Nephron progenitor cell (in vitro differentiated cells): ENCODE measurements around the gene PTPN21.

ENCODE experiments used
- DNase-seq: peaks from one replicate; pipeline ENCODE4 v3.0.0; 2021
- H3K27ac Mint-ChIP-seq: 2 replicates; pipeline ENCODE4 v1.8.0; 2021; ENCODE audit warnings: mild to moderate bottlenecking, moderate library complexity, mixed read lengths
- H3K27me3 Mint-ChIP-seq: 2 replicates; pipeline ENCODE4 v1.8.0; 2021; ENCODE audit warnings: mild to moderate bottlenecking, low read depth, mixed read lengths; ENCODE audit not compliant: poor library complexity
- H3K36me3 Mint-ChIP-seq: 2 replicates; pipeline ENCODE4 v1.8.0; 2021; ENCODE audit warnings: low read depth, mixed read lengths
- H3K4me1 Mint-ChIP-seq: 2 replicates; pipeline ENCODE4 v1.8.0; 2021; ENCODE audit warnings: mixed read lengths
- H3K4me3 Mint-ChIP-seq: 2 replicates; pipeline ENCODE4 v1.8.0; 2021; ENCODE audit warnings: mild to moderate bottlenecking, moderate library complexity, mixed read lengths
- H3K9me3 Mint-ChIP-seq: 2 replicates; pipeline ENCODE4 v1.8.0; 2021; ENCODE audit warnings: mild to moderate bottlenecking, moderate library complexity, mixed read lengths
- TF ChIP-seq, protein P1 (sequence below): fragments of 200-600 bp; sonication (generic); IDR thresholded peaks from 2 replicates; pipeline ENCODE4 v1.5.0; 2021; ENCODE audit warnings: antibody characterized with exemption

The PTPN21 gene

DNA sequence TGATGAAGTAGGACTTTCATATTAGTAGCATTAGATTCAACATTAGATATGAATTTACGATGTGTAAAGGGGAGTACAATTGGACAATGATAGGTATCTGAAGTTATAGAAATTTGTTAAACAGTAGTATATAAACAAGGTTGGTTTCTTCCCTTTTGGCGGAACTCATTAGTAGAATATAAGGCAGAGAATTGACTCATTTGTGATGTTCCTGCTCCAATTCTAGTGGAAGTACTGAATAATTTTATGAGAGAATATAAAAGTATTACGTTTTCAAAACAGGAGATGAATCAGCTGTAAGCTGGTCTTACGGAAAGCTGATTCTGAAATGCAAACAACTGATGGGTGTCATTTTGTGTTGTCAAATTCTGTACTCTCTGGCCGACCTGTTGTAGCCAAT lies 21.4 kb upstream of the PTPN21 start:
- H3K9me3 Mint-ChIP-seq: no peaks in the 10 kb centered on the region
- TF ChIP-seq, protein P1, sequence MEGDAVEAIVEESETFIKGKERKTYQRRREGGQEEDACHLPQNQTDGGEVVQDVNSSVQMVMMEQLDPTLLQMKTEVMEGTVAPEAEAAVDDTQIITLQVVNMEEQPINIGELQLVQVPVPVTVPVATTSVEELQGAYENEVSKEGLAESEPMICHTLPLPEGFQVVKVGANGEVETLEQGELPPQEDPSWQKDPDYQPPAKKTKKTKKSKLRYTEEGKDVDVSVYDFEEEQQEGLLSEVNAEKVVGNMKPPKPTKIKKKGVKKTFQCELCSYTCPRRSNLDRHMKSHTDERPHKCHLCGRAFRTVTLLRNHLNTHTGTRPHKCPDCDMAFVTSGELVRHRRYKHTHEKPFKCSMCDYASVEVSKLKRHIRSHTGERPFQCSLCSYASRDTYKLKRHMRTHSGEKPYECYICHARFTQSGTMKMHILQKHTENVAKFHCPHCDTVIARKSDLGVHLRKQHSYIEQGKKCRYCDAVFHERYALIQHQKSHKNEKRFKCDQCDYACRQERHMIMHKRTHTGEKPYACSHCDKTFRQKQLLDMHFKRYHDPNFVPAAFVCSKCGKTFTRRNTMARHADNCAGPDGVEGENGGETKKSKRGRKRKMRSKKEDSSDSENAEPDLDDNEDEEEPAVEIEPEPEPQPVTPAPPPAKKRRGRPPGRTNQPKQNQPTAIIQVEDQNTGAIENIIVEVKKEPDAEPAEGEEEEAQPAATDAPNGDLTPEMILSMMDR: no peak
- no peak overlapping the region for H3K4me3 Mint-ChIP-seq
- DNase-seq: no peak
- H3K27ac Mint-ChIP-seq: no peak overlapping the region
- peaks cover 5% of the 10 kb centered on the region for H3K4me1 Mint-ChIP-seq
- no peaks in the 10 kb centered on the region for H3K27me3 Mint-ChIP-seq
- H3K36me3 Mint-ChIP-seq: peaks cover 89% of the 10 kb centered on the region

DNA sequence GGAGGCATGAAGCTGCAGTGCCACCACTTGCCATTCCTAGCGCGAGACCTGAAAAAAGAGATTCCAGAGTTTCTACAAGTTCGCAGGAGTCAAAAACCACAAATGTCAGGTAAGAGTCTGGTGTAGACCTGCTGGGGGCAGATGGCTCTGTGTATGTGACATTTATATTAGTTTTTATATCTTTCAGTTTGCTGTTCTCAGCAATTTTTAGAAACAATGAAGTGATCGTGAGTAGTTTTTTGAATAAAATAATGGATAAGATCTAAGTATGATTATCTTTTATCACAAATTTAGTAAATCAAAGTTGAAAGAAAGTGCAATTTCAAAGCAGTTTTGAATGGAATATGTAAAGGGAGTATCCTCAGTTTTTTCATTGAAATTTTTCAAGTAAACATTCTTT lies 17.3 kb upstream of the PTPN21 start:
- Mint-ChIP-seq H3K27ac (no peak overlapping the region), H3K4me1 (no peaks in the 10 kb centered on the region), H3K9me3 (no peaks in the 10 kb centered on the region), H3K27me3 (no peaks in the 10 kb centered on the region), H3K4me3 (no peak overlapping the region), H3K36me3 (peaks cover 92% of the 10 kb centered on the region)
- TF ChIP-seq, protein P1: no peak
- DNase-seq: no peak

DNA sequence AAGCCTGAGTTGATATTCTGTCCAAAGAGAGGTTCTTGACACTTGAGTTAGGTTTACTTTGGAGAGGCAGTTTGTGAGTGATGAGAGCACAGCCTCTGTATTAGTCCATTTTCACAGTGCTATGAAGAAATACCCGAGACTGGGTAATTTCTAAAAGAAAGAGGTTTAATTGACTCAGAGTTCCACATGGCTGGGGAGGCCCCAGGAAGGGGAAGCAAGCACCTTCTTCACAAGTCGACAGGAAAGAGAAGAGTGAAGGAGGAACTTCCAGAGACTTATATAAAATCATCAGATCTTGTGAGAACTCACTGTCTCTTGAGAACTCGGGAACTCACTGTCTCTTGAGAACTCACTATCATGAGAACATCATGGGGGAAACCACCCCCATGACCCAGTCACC lies 13.4 kb upstream of the PTPN21 start:
- Mint-ChIP-seq H3K36me3 (peaks cover 64% of the 10 kb centered on the region), H3K9me3 (no peaks in the 10 kb centered on the region), H3K4me3 (no peak overlapping the region), H3K27me3 (no peaks in the 10 kb centered on the region), H3K4me1 (peaks cover 10% of the 10 kb centered on the region), H3K27ac (peak overlapping the region; percentile 84)
- DNase-seq: no peak
- TF ChIP-seq, protein P1: no peak

DNA sequence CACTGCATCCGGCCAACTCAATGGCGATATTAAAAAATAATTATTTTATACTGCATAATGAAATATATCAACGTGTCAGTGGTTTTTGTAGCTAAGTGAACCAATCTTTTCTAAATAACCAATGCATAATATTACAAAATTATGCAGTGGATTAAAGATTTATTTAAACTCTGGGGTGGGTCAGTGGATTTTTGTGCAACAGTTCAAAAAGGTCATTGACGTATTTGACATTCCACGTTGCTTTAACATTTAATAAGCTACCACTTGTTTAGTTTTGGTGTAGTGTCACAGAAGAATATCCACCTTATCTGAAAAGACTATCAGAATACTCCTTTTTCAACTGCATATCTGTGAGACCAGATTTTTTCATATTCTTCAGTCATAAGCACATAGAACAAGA lies 10.6 kb upstream of the PTPN21 start:
- TF ChIP-seq, protein P1: no peak
- H3K36me3 Mint-ChIP-seq: peaks cover 37% of the 10 kb centered on the region
- H3K4me3 Mint-ChIP-seq: peak overlapping the region; percentile 32
- no peak for DNase-seq
- no peaks in the 10 kb centered on the region for H3K9me3 Mint-ChIP-seq
- H3K27ac Mint-ChIP-seq: no peak overlapping the region
- peaks cover 4% of the 10 kb centered on the region for H3K27me3 Mint-ChIP-seq
- H3K4me1 Mint-ChIP-seq: peaks cover 21% of the 10 kb centered on the region

DNA sequence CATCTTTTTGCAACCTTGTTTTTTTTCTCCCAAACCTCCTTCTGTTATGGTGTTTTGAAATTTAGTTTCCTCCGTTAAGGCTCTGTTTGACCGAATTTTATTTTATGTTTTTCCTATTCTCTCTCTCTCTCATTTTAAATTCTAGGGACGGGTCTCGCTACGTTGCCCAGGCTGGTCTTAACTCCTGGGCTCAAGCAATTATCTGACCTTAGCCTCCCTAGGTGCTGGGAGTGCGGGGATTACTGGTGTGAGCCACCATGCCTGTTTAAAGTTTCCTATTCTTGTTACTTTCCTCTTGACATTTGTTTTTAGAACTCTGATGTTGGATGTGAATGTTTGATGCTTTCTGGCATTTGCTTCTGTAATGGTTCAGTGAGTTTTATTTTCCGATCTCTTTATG lies 9.0 kb upstream of the PTPN21 start:
- Mint-ChIP-seq H3K9me3 (no peaks in the 10 kb centered on the region), H3K4me1 (peaks cover 25% of the 10 kb centered on the region), H3K27me3 (peaks cover 7% of the 10 kb centered on the region), H3K36me3 (peaks cover 21% of the 10 kb centered on the region), H3K4me3 (peak overlapping the region; percentile 91), H3K27ac (peak overlapping the region; percentile 85)
- TF ChIP-seq, protein P1: no peak
- no peak for DNase-seq

DNA sequence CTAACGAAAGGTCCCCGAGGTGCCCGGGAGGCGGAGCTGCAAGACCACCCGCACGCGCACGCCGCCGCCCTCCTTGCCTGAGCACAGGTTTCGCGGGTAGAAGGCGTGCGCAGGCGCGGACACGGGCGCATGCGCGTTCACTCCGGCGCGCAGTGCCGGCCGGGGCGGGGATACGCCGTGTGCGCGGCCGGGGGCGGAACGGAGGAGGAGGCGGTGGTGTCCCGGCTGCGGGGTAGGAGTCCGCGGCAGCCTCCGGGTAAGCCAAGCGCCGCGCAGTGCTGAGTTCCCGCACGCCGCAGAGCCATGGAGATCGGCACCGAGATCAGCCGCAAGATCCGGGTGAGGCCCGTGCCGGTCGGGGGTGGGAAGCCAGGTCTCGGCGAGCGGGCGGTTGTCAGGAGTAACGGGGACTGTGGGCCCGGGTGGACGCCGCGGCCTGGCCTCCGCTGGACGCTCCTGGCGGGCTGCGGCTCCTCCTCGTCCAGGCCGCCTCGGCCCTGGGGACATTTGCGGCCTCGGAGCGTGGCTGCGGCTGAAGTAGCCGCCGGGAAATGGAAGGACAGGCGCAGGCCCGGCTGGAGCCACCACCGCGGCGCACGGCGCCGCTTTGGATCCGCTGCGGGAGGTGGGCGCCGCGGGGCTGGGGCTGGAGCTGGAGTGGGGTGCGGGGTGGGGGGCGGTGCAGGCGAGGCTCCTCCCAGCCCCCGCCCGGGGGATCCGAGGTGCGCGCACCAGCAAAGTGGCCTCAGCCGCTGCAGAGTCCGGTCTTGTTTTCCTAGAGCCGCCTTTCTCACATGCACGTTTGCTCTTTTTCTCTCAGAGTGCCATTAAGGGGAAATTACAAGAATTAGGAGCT lies 8.3 kb upstream of the PTPN21 start, which contains the start of gene ZC3H14:
TSS of gene ZC3H14 (plus strand) at position 207 of the 856 bp plus-strand sequence. CDS start at position 304, 97 bp downstream.
- peaks cover 25% of the 10 kb centered on the region for H3K4me1 Mint-ChIP-seq
- peak; percentile 92 for DNase-seq
- peaks cover 7% of the 10 kb centered on the region for H3K27me3 Mint-ChIP-seq
- peak within 1 kb of the TSS; percentile 97 for H3K27ac Mint-ChIP-seq
- TF ChIP-seq, protein P1: no peak
- H3K9me3 Mint-ChIP-seq: no peaks in the 10 kb centered on the region
- peak within 1 kb of the TSS; percentile 91 for H3K4me3 Mint-ChIP-seq
- H3K36me3 Mint-ChIP-seq: peaks cover 14% of the 10 kb centered on the region
